ENCODE measurements around the gene SPATA22.
"Not testable (repeated sequence)": the region's sequence is repeated elsewhere in the genome, so short reads cannot be mapped to it uniquely, and the experiment has no call there.

The SPATA22 gene, protein sequence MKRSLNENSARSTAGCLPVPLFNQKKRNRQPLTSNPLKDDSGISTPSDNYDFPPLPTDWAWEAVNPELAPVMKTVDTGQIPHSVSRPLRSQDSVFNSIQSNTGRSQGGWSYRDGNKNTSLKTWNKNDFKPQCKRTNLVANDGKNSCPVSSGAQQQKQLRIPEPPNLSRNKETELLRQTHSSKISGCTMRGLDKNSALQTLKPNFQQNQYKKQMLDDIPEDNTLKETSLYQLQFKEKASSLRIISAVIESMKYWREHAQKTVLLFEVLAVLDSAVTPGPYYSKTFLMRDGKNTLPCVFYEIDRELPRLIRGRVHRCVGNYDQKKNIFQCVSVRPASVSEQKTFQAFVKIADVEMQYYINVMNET

DNA sequence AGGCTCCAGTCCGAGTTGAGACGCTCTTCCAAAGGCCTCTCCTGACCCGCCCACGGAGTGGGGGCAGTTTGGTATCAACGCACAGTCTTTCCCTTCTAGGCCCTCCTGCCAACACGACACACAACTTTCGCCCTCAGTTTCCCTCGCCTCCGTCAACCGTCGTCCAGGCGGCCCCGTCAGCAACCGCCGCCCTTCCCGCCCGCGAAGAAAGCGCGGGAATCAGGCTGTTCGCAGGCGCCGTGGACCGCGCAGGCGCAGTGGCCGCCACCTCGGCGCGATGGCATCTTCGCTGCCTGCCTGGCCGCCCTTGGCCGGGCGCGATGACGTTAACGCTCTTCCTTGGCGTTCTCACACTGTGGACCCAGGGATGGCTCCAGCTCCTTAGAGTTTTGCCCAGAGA, at the start of gene SPATA22:
TSS of gene SPATA22 (minus strand) at position 221 of the 400 bp plus-strand sequence. CDS start 2,494 bp downstream, outside the sequence.
- no peak for DNase-seq (ENCODE audit: low spot score)

DNA sequence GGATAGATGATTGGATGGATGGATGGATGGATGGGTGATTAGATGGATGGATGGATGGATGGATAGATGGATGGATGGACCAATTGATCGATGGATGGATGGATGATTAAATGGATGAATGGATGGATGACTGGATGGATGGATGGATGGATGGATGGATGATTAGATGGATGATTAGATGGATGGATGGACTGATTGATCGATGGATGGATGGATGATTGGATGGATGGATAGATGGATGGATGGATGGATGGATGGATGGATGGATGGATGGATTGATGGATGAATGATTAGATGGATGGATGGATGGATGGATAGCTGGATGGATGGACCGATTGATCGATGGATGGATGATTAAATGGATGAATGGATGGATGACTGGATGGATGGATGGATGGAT, 47.9 kb upstream of the SPATA22 start:
- not testable (repeated sequence) for DNase-seq (ENCODE audit: low spot score)

DNA sequence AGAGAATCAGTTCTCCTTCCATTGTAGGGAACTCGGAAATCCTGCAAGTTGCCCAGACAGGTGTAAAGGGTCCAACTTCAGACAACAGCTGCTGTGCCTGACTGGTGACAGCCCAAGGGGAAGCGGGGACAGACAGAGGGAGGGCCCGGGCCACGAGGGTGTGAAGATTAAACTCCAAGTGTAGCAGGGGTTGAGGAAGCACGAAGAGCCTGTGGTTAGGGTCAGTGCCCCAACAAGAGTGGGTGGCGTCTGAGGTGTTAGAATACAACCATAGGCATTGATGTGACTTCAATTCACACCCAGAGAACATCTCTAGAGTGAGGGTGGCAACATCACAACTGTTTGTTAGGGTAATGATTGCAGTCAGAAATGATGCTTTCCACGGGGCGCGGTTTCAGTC, 43.3 kb upstream of the SPATA22 start:
- DNase-seq (ENCODE audit: low spot score): no peak

DNA sequence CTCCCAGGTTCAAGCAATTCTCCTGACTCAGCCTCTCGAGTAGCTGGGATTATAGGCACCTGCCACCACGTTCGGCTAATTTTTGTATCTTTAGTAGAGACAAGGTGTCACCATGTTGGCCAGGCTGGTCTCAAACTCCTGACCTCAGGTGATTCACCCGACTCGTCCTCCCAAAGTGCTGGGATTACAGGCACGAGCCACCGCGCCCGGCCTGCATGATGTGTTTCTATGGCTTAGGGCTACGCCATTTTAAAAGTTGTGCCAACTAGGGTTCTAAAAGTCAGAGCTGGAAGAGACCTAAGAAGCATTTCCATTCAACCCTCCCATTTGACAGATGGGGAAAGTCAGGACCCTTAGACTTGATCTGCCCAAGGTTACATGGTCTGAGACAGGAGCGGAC, 42.5 kb upstream of the SPATA22 start:
- DNase-seq (ENCODE audit: low spot score): not testable (repeated sequence)

DNA sequence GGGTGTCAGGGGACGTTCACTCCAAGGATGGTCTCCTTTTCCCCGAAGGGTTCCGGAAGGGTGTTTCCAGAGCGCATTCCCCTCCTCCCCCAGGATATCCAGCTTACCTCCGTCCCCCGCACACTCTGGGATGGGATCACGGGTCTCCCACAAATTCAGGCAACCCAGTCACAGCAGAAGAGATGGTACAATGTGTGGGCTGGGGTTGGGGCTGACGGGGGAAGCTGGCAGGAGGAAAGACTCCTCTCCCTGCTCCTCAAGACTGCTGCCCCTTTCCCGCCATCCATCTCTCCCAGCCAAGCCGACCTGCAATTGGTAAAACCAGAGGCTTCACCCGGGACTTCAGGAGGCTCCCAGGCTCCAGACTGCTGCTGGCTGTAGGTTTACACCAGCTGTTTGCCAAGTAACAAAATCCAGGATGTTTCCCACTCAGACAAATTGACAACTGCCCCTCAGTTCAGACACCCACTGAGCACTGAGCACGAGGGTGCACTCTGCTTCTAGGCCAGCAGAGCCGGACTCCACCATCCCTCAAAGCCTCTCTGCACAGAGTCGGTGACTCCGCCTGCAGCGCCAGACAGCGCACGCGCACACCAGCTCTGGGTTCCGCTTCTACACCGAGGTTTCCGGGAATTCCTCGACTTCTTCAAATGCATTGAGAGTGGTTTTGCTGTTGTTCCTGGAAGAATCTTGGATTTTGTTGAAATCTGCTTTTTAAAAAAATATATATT, 41.9 kb upstream of the SPATA22 start:
- no peak for DNase-seq (ENCODE audit: low spot score)

DNA sequence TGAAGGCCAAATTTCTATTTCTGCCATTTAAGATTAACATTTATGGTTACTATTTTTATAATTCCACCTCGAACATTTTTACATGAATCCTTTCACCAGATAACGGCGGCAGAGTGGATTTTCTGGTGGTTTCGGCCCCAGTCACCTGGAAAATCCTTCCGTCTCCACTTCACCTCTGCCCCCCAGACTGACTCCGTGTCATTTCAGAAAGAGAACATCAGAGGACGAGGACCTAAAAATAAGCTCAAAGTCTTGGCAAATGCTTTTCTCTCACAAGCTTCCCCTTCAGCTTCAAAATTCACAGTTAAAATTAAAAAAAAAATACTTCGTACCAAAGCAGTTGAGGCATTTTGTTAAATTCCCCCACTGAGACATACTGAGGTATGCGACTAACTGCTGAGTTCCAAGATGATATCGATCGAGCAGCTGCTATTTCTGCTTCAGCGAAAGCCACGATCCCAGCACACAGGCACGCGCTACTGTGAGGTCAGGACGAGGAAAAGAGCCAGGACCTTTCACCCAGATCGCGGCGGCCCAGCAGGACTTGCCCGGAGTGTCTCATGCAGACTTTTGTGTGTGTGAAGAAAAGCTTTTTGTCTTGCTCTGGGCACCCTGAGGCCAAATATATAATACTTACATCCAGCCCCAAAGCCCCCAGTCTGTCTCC, 41.0 kb upstream of the SPATA22 start:
- no peak for DNase-seq (ENCODE audit: low spot score)

DNA sequence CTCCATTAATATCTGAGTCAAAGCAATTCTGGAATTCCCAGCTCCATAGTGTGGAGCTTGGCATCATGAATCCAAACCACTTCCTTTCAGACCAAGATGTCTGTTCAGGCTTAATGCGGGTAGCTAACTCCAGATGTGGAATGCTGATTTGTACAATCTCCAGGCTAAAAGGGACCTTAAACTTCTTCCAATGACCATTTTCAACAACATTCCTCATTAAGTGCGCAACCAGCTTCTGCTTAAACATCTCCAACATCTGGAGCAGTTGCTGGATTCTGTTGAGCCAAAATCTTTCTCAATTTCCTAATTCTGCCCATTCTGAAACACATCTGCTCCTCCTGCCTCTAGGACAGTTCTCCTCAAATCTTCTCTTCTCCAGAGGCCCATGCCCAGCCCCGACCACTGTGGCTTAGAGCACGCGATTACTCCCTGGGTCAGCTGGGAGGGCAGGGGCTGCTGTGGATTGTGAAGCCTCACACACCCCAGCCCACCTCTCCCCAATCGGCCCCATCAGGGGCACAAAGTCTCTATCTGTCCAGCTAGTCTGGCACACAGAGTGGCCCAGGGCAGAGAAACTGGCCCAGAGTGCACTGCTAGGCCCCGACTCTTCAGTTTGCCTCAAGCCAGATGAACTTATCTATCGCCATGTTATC, 40.4 kb upstream of the SPATA22 start:
- DNase-seq (ENCODE audit: low spot score): no peak

DNA sequence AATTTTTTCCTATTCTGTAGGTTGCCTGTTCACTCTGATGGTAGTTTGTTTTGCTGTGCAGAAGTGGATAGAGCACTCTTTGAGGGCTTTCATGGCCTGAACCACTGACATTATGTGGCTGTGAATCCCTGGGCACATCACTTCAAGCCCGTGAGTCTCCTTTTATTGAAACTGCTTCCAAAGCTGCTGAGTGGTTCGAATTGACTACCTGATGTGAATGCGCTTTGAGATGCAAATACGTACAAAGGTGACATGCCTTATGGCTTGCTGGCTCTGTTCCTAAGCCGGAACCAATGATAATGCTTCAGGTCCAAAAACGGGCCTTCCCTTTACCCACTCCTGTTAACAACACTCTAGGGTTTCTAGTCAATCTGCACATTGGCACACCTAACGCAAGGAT, 38.5 kb upstream of the SPATA22 start:
- no peak for DNase-seq (ENCODE audit: low spot score)

DNA sequence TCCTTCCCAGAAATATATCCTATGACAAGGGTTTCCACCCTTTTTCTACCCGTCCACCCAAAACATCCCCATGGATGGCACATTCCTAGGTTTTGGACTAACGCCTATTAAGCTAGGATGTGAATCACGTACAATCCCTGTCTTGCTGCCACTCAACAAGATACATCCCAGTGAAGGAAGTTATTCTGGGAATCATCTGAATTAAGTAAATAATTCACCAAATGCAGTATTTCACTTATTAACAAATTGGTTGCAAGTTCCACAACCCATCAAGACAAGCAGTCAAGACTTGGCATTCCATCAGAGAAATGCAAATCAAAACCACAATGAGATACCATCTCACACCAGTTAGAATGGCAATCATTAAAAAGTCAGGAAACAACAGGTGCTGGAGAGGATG, 36.2 kb upstream of the SPATA22 start:
- DNase-seq (ENCODE audit: low spot score): no peak

DNA sequence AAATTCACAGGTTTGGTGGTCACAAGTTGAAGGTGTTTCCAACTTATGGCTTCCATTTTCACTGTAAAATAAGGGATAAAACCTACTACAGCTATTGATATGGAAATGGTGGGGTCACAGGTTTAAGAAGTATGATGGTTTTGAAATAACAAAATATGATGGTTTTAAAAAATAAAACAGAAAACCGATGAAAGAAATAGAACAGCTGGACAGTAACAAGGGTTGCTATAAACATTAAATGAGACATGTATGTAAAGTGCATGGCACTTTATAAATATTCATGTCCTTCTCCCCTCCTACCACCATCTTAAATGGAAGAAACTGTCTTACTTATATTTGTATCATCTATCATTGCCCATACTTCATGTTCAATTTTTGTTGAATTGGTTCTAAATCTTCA, 35.5 kb upstream of the SPATA22 start:
- DNase-seq (ENCODE audit: low spot score): no peak

DNA sequence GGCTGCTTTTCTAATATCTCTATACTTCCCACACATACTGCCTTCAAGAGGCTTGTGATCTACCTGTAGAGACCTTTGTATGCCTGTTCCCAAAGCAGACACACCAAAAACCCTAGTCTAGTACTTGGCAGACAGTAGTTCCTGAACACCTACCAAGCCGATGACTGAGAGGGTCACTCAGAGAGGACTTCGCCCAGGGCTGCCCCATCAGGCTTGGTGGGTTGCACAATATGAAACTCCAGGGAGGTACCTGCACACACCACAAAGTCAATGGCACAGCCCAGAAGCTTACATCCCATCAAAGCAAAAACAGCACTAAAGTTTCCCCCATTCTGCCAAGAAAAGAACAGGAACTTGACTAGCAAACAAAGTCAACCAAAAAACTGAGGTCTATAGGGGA, 34.4 kb upstream of the SPATA22 start:
- no peak for DNase-seq (ENCODE audit: low spot score)

DNA sequence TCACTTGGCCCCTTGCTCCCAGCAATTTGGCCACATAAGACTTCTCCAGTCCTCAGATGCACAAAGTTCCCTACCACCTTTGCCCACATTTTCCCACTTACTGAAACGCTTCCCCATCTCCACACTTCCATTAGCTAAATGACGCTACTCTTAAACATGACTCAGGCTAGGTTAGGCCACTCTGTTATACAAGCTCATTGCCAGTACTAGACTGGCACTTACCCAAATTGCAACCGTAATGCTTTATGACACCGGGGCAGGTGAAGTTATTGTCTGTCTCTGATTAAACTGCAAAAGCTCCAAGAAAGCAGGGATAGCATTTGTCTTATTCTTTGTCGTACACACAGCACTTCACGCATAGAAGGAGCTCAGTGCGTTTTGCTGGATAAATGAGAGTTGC, 33.4 kb upstream of the SPATA22 start:
- no peak for DNase-seq (ENCODE audit: low spot score)

DNA sequence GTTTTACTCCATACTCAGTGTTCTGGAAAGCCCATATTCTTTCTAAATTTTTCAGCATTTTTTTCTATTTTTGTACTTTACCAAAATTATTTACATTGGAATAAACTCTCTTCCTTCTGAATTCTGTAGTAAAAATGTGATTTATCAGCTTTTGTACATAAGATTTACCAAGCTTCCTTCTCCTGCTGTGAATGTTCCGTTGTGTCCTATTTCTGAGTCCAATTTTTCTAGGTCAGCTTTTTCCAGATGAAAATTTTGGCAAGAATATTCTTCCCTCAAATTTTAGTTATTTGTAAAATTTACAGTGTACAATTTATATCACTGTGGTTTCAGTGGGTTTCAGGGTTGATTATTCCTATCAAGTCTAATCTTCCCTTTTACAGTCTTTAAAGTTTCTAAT, 31.7 kb upstream of the SPATA22 start:
- DNase-seq (ENCODE audit: low spot score): no peak

DNA sequence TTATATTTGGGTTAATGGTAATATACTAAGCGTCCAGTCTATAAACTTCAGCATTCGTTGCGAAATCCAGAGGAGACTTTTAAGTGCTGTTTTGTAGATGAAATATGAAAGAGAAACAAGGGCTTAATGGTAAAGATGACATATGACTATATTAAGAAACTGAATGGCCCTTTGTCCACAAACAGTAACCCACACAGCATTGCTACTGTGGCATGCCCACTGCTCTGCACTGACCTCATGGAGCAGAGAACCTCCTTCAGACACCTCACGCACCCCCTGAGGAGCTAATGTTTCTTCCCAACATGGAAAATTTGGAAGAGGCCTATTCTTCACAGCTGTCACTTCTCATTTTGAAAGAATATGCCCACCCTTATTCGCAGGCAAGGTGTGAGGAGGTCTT, 30.8 kb upstream of the SPATA22 start:
- DNase-seq (ENCODE audit: low spot score): no peak

DNA sequence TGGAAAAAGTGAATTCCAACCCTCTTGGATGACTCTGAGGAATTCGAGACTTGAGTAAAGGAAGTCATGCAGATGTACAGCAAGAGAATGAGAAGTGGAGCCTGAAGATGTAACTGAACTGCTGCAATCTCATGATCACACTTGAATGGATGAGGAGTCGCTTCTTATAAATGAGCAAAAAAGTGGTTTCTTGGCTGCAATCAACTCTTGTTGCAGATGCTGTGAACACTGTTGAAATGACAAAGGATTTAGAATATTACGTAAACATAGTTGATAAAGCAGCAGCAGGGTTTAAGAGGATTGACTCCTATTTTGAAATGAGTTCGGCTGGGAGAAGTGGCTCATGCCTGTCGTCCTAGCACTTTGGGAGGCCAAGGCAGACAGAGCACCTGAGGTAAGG, 29.7 kb upstream of the SPATA22 start:
- DNase-seq (ENCODE audit: low spot score): no peak

DNA sequence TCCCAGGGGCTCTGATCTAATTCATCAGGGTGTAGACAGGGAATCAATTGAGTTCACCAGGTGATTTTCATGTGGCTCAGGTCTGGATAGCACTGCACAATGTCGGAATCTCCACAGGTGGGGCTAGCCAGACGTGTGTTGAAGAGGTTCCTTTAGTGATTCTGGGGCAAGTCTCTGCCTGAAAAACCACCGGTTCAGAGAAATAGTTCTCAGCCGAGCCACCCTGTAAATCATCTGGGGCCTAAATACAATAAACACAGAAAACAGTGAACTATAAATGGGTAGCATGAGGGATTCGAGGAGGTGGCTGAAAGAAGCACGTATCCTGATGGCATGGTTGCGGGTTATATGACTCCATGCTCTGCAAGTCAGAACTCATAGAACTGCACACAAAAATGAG, 25.5 kb upstream of the SPATA22 start:
- DNase-seq (ENCODE audit: low spot score): no peak

DNA sequence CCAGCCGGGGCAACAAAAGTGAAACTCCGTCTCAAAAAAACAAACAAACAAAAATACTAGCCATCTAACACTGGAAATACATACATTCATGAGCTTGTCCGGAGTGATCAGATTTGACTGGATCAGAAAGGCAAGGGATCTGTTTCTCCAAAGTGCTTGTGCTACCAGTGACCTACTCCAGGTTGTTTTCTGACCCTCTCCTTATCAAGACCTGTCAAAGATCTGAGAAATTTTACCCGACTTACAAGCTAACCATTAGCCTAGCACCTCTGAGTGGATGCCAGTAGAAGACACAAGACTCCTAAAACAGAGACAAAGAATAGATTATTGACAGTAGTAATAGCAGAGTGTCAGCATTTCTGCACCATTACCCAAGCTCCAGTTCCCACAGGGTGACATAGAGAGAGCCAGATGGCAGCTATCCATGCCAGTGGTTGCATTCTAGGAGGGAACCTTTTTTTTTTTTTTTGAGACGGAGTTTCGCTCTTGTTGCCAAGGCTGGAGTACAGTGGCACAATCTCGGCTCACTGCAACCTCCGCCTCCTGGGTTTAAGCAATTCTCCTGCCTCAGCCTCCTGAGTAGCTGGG, 14.0 kb upstream of the SPATA22 start:
- no peak for DNase-seq (ENCODE audit: low spot score)

DNA sequence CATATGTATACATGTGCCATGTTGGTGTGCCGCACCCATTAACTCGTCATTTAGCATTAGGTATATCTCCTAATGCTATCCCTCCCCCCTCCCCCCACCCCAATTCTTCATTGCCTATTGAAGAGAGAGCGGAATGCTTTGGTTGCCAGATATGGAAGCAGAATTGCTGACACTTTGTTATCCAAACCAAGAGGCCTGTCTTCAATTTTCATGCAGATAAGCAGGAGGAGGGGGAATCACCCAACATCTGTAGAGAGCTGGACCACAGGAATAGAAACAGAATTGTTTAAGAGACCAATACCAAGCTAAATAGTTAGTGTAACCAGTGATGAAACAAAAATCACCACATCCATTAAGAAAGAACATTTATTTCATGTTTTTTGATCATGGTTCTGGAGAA, 11.2 kb upstream of the SPATA22 start:
- DNase-seq (ENCODE audit: low spot score): no peak

DNA sequence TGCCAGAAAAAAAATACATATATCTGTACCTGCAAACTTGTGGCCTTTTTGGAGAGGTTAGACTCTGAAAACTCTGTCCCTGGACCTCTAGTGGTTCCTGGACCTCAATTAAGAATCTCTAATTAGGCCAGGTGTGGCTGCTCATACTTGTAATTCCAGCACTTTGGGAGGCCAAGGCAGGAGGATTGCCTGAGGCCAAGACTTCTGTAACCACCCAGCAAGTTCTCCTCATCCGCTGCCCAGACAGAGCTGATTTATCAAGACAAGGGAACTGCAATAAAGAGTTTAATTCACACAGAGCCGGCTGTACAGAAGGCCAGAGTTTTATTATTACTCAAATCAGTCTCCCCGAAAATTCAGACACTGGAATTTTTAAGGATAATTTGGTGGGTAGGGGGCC, 8.4 kb upstream of the SPATA22 start:
- no peak for DNase-seq (ENCODE audit: low spot score)

DNA sequence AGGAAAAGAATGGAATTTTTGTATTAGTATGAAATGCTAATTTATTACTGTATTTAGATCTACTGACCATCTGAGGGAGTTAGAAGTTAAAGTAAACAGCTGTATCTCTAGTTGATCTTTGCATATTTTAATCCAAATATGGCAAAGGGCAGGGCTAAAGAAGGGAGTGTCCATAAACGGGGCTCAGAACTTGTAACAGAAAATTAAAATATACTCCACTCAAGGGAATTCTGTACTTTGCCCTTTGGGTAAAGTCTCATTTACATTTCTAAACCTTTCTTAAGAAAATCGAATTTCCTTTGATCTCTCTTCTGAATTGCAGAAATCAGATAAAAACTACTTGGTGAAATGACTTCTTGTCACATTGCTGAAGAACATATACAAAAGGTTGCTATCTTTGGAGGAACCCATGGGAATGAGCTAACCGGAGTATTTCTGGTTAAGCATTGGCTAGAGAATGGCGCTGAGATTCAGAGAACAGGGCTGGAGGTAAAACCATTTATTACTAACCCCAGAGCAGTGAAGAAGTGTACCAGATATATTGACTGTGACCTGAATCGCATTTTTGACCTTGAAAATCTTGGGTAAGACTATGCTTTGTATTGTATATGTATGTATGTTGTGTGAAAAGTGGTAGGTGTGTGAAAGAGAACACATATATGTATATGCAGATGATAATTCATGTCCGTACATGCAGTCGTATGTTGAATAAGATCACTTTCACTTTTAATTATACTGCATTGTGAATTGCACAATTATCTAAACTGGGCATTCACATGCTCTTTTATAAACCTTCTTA, 4.4 kb upstream of the SPATA22 start, which contains the start of gene ASPA:
TSS of gene ASPA (plus strand) at position 186 of the 799 bp plus-strand sequence. CDS start at position 349, 163 bp downstream.
- DNase-seq (ENCODE audit: low spot score): no peak

DNA sequence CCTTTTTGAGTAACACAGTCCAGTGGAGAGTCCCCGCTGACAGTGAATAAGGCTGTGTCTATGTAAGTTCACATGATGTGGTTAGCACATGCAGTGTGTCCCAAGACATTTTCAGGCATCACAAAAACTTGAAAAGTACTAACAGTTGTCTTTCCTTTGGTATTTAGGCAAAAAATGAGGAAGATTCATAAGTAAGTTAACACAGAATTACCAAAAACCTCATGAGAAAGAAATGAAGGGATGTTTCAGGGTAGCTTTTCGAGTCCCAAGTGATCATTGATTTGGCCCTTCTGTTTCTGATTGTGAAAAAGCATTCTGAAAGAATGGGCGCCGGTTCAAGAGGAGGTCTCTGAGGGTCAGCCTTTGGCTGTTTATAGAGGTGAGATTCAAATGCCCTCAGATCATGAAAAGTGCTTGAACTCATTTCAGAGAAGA, 3.6 kb upstream of the SPATA22 start:
- no peak for DNase-seq (ENCODE audit: low spot score)

Measured in hematopoietic multipotent progenitor cell treated with erythropoietin and hydrocortisone succinate and interleukin-3 and kit ligand, for 15 days (in vitro differentiated cells).